GM19023 (cell line): ENCODE data around the gene MRPS6.
A peak's percentile ranks its signal among the peaks of the same experiment; 100 is the strongest.

ENCODE experiments used
- ATAC-seq: cut with Tn5 transposase; IDR thresholded peaks from one replicate; pipeline ENCODE4 v1.9.1; 2021; ENCODE audit warnings: mild to moderate bottlenecking, moderate library complexity; ENCODE audit not compliant: unreplicated experiment

Gene MRPS6

DNA sequence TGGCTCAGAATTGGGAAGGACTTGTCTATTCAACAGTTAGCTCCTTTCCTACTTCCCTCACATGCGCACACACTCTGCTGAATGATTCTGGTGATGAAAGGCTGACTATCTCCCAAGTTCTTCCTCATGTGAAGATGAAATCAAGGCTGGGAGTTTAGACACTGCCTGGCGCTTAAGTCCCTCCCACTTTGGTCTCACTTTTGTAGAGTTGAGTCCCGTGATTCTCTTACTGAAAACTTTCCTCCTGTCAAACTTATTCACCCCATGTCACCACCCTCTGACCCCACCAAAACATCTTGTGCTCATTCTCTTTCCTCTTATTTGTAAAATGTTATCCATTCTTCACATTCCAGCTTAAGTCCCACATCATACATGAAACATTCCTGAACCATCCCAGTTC, 8.4 kb upstream of the MRPS6 start:
- ATAC-seq: no peak

- no peak for ATAC-seq
Observed at GRCh38 chr21:34071683-34072082, 1.7 kb upstream of the MRPS6 start.

DNA sequence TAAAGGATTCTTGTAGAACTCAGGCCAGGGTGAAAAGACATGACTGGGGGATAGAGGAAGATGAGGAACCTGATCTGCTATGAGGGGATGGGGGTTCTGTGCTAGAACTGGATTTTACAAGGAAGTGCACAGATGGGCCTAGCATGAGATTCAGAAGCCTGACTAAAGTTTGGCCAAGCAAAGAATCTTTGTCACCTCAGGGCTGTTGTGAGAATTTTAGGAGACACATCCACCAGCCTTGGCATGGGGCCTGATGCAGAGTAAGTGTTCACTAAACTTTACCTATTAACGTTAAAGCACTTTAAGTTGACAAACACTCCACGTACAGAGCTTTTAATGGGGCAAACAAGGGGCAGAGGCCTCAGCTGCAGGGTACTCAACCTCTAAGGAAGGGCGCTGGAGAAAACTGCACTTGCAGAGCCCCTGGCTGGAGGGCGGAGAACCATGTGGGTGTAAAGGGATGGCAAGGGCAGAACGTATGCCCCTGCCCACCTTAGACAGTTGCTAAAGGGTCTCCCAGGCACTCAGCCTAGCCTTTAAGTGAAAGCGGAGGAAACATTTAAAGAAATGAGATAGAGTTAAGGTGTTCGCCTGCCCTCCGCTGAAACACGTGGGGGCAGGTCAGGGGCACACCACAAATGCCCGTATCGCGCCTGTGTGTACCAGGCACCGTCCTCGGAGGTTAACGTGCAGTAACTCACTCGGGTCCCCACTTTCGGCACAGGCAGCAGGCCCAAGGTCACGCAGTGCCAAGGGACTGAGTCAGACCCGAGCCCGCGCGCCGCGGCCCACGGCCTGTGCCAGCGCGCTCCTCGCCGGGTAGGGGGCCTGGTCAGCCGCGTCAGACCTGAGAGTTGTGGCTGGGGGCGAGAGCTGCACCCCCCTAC, 990 bp upstream of the MRPS6 start:
- no peak for ATAC-seq

GRCh38 chr21:34073749-34074282, 438 bp downstream of the MRPS6 start:
- ATAC-seq: peak; percentile 62

- no peak for ATAC-seq
Observed at GRCh38 chr21:34074283-34075090, 1.1 kb downstream of the MRPS6 start.

DNA sequence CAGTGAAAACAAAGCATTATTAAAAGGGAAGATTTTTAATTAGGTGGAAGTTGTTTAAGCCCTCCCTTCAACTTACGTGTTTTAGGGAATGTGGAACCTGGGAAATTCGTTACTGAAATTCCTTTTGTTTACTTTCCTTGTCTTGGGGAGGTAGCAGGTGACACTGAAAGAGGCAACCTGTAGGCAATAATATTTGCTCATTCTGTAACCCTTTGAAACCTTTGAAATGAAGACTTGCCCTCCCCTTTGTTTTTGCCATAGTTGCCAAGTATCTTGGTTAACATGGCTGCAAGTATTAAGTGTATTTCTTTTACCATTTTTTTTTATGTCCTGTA, 1.7 kb downstream of the MRPS6 start:
- ATAC-seq: no peak

DNA sequence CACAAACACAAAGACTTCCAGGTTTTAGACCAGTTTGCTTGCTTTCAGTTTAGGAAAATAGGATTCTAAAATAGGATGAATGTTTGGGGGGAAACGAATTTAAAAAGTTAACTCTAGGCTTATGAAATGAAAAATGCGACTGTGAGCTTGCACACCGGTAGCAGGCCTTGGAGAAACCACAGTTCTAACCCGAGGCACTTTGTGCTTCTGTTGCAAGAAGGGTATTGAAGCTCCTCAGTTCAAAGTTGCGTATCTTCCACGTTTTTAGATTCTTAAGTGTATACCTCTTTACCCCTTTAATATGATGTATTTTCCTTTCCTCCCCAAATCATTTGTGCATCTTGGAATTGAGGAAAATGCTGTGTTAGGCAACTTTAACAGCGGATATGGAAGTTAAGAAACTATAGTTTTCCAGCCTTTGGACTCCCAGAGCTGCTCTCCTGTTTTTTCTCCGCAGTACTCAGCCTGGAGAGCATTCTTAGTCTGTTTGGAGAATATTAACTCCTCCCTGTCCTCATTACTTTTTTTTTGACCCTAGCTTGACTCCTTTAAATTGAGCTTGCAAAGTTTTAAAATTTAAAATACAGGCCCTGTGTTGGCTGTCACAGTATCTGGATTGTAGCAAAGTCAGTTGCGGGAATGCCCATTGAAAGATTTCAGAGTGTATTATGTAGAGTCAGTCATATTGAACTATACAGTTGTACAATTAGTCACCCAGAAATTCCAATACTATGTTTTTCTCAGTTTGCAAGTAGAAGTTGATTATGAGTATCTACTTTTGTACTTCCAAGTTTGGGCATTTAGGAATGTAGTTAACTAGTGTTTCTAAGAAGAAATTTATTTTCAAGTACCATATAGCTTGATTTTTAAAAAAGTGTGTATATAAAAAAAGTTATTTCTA, 2.6 kb downstream of the MRPS6 start:
- no peak for ATAC-seq

GRCh38 chr21:34076835-34077234, 3.5 kb downstream of the MRPS6 start:
- no peak for ATAC-seq

- ATAC-seq: no peak
Observed at GRCh38 chr21:34077888-34078287, 4.5 kb downstream of the MRPS6 start.

- no peak for ATAC-seq
Observed at GRCh38 chr21:34078915-34079314, 5.5 kb downstream of the MRPS6 start.

DNA sequence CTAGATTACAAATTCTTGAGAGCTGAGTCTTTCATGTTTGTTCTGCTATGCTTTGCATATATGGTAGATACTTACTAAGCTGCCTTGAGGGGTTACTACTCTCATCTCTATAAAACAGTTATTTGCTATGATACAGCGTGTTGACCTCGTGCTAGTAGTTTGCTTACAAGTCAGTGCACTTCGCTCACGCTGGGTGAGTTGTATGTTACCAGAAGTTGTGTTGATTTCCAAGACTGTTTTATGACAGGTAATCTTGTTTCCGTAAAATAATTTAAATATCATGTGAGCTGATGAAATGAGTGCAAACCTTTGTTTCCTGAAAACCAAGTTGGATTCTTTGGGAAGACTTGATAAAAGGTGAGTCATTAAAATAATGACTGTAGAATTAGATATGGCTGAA, 7.3 kb downstream of the MRPS6 start:
- no peak for ATAC-seq

GRCh38 chr21:34082769-34083168, 9.4 kb downstream of the MRPS6 start:
- ATAC-seq: no peak

- no peak for ATAC-seq
Observed at GRCh38 chr21:34083357-34083756, 10.0 kb downstream of the MRPS6 start.

DNA sequence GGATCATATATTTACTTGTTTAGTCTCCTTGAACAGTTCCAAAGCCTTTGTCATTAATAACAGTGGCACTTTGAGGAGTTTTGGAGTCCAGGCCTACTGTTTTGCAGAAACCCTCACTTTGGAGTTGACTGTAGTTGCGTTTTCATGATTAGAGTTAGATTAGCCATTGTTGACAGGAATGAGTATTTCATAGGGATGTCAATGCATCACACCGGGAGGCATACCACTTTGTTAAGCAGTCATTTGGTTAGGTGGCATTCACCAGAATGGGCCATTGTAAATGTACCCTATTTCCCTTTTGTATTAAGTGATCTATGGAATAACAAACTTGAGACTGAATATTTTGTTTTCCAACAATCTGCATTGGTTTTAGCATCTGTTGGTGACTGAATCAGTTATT, 11.8 kb downstream of the MRPS6 start:
- no peak for ATAC-seq

DNA sequence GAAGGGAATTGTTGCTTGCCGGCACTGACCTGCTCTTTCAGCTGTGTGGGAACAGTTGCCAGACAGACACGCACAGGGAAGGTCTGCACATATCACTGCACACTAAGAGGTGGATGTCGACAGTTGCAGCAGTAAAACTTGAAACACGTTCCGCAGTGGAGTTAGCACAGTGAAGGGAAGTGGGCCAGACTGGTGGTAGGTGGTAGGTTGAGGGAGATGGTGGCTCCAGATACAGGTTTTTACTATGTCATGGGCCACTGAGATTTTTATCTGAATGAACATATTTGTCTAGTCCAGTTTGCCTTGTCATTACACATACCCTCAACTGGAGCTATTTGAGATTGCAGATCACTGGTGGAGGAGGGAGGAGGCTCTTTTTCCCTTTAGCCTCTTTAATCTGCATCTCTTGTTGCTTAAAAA, 13.5 kb downstream of the MRPS6 start:
- no peak for ATAC-seq

DNA sequence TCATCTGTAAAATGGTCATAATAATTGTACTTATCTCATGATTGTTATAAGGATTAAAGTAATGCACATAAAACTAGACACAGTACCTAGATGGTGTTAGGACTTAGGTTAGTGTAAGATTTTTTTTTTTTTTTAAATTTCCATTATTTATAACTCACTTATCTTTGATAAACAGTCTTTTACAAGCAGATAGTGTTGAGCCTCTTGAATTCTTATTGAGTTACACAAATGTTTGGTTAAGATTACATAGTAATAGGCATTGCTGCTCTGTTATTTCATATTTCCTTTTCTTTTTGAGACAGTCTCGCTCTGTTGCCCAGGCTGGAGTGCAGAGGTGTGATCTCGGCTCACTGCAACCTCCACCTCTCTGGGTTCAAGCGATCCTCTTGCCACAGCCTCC, 15.4 kb downstream of the MRPS6 start:
- no peak for ATAC-seq

DNA sequence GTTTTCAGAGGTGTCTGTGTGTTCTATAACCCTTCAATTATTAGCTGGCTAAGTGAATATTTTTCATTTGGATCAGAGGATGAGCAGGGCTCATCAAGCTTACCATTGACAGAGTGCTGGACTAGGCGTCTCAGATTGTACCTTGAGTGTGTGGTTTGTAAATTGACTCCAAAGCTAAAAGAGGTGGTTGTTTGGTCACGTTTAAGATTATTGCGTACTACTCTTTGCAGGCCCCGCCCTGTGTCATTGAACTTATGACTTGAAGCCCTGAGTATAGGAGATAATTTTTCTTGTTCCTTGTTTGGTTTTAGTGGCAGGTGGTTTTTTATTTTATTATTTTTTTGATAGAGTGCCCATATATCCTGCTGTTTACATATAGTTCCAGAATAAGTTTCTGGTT, 17.7 kb downstream of the MRPS6 start:
- no peak for ATAC-seq

- ATAC-seq: no peak
Observed at GRCh38 chr21:34091607-34092006, 18.2 kb downstream of the MRPS6 start.

DNA sequence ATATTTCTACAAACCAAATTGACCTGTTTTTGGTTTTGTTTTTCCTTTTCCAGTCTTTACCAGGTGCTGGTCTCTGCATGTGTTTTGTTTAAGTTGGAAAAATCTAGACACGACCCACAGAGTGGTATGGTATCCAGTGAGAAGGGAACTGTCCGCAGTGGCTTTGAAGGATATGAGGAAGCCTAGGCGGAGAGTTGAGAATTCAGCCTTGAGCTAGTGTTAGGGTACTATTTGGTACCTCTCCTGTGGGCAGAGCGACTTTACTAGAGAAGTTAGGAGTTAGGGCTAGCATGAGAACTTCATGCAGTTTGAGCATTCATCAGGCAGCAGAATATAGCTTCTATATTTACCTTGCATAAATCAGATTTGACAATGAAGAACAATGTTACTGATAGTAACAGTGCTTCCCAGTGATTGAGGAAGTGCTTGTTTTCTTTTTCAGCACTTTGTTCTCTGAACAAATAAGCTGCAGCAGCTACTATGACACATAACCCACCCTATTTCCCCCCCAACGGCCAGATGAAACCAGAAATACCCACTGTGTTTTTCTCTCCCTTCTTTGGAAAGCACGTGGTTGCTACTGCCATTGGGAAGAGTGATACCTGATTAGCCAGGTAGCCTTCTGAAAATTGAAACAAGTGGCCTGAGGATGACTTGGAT, 19.0 kb downstream of the MRPS6 start:
- ATAC-seq: no peak

DNA sequence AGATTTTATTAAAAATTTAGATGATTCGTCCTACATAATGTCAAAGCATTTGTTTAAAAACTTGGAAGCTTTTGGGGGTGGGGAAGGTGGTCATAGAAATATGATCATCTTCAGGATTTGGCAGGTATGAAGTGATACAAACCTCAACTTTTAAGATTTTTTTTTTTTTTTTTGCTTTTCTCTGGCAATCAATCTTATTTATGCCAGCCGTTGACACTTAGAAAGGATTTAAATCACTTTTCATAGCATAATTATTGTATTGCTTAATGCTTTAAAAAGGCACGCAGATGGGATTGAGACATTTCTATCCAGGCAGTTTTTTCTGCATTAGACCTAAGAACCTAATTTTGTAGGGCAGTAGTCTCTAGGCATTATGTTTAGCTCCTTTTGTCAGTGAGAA, 19.7 kb downstream of the MRPS6 start:
- no peak for ATAC-seq
